ENCODE measurements around the gene ARF5.
A peak's percentile ranks its signal among the peaks of the same experiment; 100 is the strongest.

The ARF5 gene

DNA sequence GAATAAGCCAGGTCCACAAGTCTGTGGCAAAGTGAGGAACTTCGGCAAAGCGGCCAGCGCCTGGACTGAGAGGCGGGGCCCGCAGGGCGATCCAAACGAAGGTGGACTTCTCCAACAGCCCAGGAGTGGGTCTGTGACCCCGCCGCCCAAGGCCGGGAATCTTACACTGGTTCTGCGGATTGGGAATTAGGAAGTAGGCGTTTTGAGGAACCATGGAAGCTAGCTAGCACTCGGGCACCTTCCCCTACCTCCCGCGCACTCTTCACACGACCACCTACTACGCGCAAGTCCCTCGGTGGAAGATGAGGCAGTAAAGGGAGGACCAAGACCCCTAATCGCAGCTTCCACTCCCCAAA, 570 bp upstream of the ARF5 start:
- FAIRE-seq = no peak

GRCh38 chr7:127588697-127589482, 679 bp downstream of the ARF5 start:
- no peak for FAIRE-seq
- peak; percentile 73 for DNase-seq (ENCODE audit: insufficient read length, low spot score)

More for the DNA sequence above, 570 bp upstream of the ARF5 start:
- DNase-seq (ENCODE audit: insufficient read length, low spot score) = no peak

- DNase-seq (ENCODE audit: insufficient read length, low spot score) = no peak
- FAIRE-seq = no peak
Measured at GRCh38 chr7:127589896-127590295, 1.7 kb downstream of the ARF5 start.

GRCh38 chr7:127591189-127591588, 3.0 kb downstream of the ARF5 start:
- DNase-seq (ENCODE audit: insufficient read length, low spot score) (no peak), FAIRE-seq (no peak)

DNA sequence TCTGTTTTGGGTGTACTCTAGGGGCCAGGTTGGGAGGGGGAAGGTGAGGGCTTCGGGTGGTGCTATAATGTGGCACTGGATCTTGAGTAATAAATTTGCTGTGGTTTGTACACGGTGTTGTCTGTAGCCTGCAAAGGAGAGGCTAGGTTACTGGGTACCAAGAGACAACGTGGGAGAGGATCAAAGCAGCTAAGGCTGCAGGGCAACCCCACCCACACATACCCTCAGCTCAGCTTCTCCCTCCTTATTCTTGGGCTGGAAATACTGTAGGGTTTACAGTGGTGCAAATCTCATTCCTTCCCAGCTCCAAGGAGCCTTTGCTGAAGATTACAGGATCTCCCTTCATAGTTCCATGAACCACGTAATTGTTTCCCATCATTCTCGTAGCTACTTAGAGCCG, 3.4 kb downstream of the ARF5 start:
- FAIRE-seq (no peak), DNase-seq (ENCODE audit: insufficient read length, low spot score) (no peak)

GRCh38 chr7:127592550-127592949, 4.3 kb downstream of the ARF5 start:
- DNase-seq (ENCODE audit: insufficient read length, low spot score) = no peak
- FAIRE-seq = no peak

DNA sequence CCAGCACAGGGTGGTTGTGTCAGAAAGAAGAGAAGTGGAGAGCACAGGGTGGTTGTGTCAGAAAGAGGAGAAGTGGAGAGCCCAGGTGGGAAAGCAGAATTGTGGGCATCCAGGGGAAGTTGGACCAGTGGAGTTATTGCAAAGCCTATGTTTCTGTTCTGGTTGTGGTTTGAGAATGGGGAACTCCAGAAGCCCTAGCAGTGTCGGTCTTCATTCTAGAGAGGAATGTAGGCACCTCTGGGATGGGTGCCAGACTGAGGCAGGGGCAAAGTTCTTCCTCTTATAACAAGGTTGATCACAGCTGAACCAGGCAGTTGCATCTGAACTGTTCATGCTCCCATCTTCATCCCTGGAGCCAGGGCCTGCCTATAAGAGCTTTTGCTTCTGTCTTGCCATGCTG, 6.3 kb downstream of the ARF5 start:
- no peak for FAIRE-seq
- no peak for DNase-seq (ENCODE audit: insufficient read length, low spot score)

- FAIRE-seq = no peak
- no peak for DNase-seq (ENCODE audit: insufficient read length, low spot score)
Measured at GRCh38 chr7:127595737-127596136, 7.5 kb downstream of the ARF5 start.

DNA sequence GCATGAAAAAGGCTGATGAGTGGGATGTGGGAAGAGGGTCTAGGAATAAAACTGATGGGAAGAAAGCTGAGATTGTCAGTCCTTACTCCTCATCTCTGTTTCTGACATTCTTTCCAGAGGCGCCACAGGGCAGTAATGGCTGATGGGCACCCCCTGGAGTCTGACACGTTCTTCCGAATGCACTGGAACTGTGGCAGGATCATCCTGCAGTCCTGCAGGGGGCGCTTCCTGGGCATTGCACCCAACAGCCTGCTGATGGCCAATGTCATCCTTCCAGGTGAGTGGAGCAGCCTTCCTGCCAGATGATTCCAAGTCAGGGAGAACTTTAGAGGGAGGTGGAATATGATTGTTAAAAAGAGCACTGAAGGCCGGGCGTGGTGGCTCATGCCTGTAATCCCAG, 10.1 kb downstream of the ARF5 start:
- FAIRE-seq = no peak
- no peak for DNase-seq (ENCODE audit: insufficient read length, low spot score)

GRCh38 chr7:127600885-127601284, 12.7 kb downstream of the ARF5 start:
- FAIRE-seq = no peak
- no peak for DNase-seq (ENCODE audit: insufficient read length, low spot score)

GRCh38 chr7:127608446-127608845, 20.2 kb downstream of the ARF5 start:
- FAIRE-seq = no peak
- DNase-seq (ENCODE audit: insufficient read length, low spot score) = no peak

GRCh38 chr7:127609297-127609696, 21.1 kb downstream of the ARF5 start:
- DNase-seq (ENCODE audit: insufficient read length, low spot score) (no peak), FAIRE-seq (no peak)

- DNase-seq (ENCODE audit: insufficient read length, low spot score) (no peak), FAIRE-seq (no peak)
Measured at GRCh38 chr7:127612263-127612662, 24.1 kb downstream of the ARF5 start.

GRCh38 chr7:127616724-127617123, 28.5 kb downstream of the ARF5 start:
- FAIRE-seq (no peak), DNase-seq (ENCODE audit: insufficient read length, low spot score) (no peak)

DNA sequence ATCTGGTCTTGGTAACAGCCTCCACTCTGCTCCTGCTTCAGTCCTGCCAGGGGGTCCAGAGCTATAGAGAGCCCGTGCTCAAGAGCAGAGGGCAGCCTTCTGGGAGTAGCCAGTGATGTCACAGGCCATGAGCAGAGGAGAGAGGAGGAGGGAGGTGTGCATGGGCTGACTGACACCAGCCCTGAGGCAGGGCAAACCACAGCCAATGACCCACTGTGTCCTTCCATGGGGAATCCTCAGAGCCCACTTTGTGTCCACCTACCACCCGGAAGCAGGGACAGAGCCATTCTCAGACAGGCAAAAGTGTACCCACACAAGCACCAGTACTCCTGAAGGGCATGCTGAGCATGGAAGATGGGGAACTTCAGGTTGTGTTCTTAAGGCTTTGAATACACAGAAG, 29.8 kb downstream of the ARF5 start, which contains the start of gene PAX4:
Gene PAX4 (minus strand): TSS at position 101 of the 400 bp plus-strand sequence. CDS start 2,214 bp downstream, outside the sequence.
- FAIRE-seq (no peak), DNase-seq (ENCODE audit: insufficient read length, low spot score) (no peak)

DNA sequence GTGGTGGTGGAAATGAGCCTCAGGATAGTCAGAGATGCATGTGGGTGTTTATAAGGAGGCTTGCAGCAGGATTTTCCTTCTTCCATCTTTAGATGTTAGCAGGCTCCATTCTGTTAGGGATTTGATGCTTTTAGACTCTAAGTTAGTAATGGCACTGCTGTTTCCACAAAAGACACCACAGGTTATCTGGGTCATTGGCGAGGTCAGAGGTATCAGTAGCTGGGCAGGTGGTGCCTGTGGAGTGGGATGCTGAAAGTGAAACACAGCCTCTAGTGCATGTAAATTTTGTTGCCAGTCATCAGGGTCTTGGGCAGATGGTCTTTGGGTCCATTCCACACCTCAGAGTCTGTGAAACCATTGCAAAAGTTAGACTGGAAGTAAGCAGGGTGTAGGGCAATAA, 30.6 kb downstream of the ARF5 start:
- no peak for FAIRE-seq
- no peak for DNase-seq (ENCODE audit: insufficient read length, low spot score)

DNA sequence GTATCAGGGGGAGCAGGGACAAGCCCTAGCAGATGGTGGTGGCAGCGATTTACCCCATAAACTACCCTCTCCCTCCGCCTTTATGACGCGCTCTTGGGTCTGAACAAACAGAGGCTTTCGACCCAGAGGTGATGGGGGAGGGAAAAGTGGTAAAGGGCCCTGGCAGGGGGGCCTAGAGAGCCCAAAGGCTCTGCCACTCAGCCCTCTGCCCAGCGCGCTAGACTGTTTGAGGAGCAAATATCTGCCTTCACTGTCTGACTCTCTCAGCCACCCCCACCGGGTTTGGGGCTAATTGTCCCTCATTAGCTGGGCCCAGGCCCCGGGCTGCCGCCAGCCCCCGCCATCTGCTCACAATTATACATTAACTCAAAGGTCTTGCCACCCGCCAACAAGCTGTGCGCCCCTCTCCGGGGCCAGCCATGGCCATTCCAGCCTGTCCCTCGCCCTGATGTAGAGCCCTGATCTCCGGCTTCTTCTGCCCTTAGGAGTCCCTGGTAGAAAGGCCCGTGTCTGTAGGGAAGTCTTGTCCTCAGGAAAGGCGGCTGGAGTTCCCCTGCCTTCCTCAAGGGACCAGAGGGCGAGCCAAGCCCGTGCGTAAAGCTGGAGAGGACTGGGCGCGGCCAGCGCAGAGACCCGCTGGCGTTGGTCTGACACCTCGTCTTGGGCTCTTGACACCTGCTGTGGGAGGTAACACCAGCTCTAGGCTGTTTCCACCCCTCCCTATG, 31.6 kb downstream of the ARF5 start:
- no peak for FAIRE-seq
- DNase-seq (ENCODE audit: insufficient read length, low spot score) = no peak

DNA sequence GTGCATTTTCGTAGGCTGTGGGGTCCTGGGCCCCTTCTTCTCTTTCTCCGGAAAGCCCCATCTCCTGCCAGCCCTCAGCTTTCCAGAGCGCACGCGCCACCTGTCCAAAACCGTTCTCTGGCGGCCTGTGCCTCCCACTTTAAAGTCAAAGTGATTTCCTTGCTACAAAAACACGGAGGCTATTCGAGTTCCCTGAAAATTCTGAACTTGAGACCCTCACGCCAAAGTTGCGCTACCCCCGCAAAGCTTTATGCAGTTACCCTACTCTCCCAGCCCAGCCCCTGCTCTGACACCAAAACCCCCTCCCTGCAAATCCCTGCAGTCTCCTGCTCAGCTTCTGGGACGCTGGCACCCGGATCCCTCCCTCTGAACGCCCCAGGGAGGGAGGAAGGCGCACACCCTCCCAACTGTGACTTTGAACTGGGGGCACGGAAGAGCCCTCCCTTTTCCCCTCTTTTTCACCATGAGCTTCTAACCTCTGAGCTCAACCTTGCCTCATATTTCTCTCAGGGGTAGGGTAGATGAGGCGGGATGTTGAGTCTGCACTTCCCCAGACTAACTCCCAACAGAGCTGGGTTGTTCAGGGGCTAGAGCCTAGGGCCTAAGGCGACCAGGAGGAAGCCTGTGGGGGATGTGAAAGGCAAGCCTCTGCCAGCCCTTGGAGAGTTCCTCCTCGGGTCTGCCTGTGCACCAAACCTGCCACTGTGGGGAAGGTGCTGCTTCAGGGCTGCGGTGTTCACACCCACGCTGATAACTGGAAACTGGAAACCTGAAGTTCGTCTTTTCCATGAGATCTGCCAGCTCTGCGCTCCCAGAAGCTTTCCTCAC, 32.4 kb downstream of the ARF5 start:
- FAIRE-seq = no peak
- no peak for DNase-seq (ENCODE audit: insufficient read length, low spot score)

DNA sequence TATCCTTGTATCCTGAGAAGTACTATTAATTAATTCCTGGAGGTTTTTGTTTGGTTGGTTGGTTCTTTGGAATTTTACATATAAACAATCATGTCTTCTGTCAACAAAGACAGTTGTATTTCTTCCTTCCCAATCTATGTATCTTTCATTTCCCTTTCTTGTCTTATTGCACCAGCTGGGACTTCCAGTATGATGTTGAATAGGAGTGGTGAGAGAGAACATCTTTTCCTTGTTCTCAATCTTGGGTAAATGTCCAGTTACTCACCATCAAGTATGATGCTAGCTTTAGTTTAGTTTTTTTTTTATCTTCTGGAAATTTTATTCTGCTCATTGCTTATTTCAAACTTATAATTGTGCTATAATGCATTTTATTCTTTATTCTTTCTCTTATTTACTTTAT, 37.1 kb downstream of the ARF5 start:
- DNase-seq (ENCODE audit: insufficient read length, low spot score) (no peak), FAIRE-seq (no peak)

DNA sequence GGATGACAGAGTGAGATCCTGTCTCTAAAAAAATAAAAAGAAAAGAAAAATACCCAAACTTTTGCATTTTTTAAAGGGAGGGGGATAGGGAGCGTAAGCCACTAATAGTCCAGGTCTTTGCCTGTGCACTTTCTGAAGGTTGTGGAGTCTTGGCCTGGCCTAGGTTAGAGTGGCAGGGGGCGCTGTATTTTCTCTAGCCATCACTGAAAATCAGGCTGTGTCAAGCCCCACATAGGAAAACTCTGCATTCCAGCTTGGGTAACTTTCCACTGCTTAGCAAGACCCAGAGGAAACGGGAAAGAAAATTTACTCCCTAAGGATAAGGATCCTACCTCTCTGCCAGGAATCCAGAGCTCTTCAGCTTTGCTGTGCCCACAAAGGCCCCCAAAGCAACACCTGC, 40.2 kb downstream of the ARF5 start:
- FAIRE-seq = no peak

GRCh38 chr7:127629268-127629854, 41.1 kb downstream of the ARF5 start:
- no peak for FAIRE-seq
- DNase-seq (ENCODE audit: insufficient read length, low spot score) = no peak

More for the DNA sequence above, 40.2 kb downstream of the ARF5 start:
- no peak for DNase-seq (ENCODE audit: insufficient read length, low spot score)
